Endothelial cell of umbilical vein (primary cell): Measurements from ENCODE around the gene COQ8B. TPM values are rescaled to one million over a fixed set of nuclear protein-coding genes. Genes with fewer than 3 reads are reported as not detected.

Source experiments
- BruUV-seq: library from RNA; stranded (reverse); fragments of 400-500 nt; replicated peaks from 2 replicates; lab custom pipeline; 2021; lab: Mats Ljungman, UMichigan
- CTCF ChIA-PET: fragments of 300-600, 350-600 bp; sonication (Branson Sonifier 250); formaldehyde crosslinking; loops from one replicate; lab custom pipeline; 2021; ENCODE audit warnings: antibody characterized with exemption, inconsistent platforms; lab: Charles Lee
- POLR2A ChIA-PET: fragments of 300-600, 350-600 bp; sonication (Branson Sonifier 250); formaldehyde crosslinking; loops from one replicate; lab custom pipeline; 2021; ENCODE audit warnings: antibody characterized with exemption, inconsistent platforms; lab: Charles Lee
- DNase-seq: peaks from one replicate; pipeline ENCODE4 v3.0.0-alpha.2; 2011; ENCODE audit warnings: low read depth, low spot score
- FAIRE-seq: peaks from 2 replicates; lab custom pipeline; 2011; peaks lifted over from hg19 to GRCh38; lab: Jason Lieb, UNC
- H2AFZ ChIP-seq: 2 replicates; pipeline ENCODE4 v1.6.0; 2012; ENCODE audit warnings: low read depth, low read length, control low read depth, inconsistent platforms
- H3K27ac ChIP-seq: 2 replicates; pipeline ENCODE4 v1.5.1; 2011; ENCODE audit warnings: low read depth, mild to moderate bottlenecking, control low read depth, low read length, moderate library complexity; ENCODE audit not compliant: insufficient read depth
- H3K27me3 ChIP-seq, 2 experiments: 2 replicates each; pipeline versions ENCODE4 v1.6.0 to v1.6.1; 2011; ENCODE audit warnings: low read length in 2 of 2, mixed read lengths in 1 of 2; ENCODE audit not compliant: control insufficient read depth in 2 of 2, insufficient read depth in 2 of 2
- H3K36me3 ChIP-seq, 2 experiments: 2 replicates in 1 of 2; 3 replicates in 1 of 2; pipeline ENCODE4 v1.5.1; 2011; ENCODE audit warnings: low read length in 2 of 2, mild to moderate bottlenecking in 1 of 2, moderate library complexity in 1 of 2; ENCODE audit not compliant: control insufficient read depth in 2 of 2, insufficient read depth in 2 of 2; ENCODE audit errors: extremely low read depth in 1 of 2
- H3K4me1 ChIP-seq: 3 replicates; pipeline ENCODE4 v1.5.1; 2011; ENCODE audit warnings: mild to moderate bottlenecking, low read length; ENCODE audit not compliant: control insufficient read depth, insufficient read depth; ENCODE audit errors: extremely low read depth
- H3K4me2 ChIP-seq: 2 replicates; pipeline ENCODE4 v1.6.1; 2011; ENCODE audit warnings: low read length, control low read depth, mixed read lengths; ENCODE audit not compliant: insufficient read depth
- H3K4me3 ChIP-seq, 3 experiments: fragments of 200-600 bp in 1 of 3; sonication (generic), shearing (Covaris generic) in 1 of 3; replicated peaks in 1 of 3; 2 replicates each; pipeline ENCODE4 v1.5.1; 2011 to 2016; ENCODE audit warnings: control low read depth in 3 of 3, low read length in 3 of 3, mild to moderate bottlenecking in 2 of 3, inconsistent platforms in 1 of 3, low read depth in 1 of 3, moderate library complexity in 1 of 3; ENCODE audit not compliant: insufficient read depth in 1 of 3
- H3K79me2 ChIP-seq: 2 replicates; pipeline ENCODE4 v1.6.0; 2012; ENCODE audit warnings: low read length, inconsistent platforms; ENCODE audit not compliant: control insufficient read depth, insufficient read depth
- H3K9ac ChIP-seq: replicated peaks from 2 replicates; pipeline ENCODE3; 2011; ENCODE audit warnings: low read length, control low read depth; ENCODE audit not compliant: insufficient read depth; ENCODE audit errors: extremely low read depth
- H3K9me1 ChIP-seq: replicated peaks from 3 replicates; pipeline ENCODE4 v1.6.0; 2011; ENCODE audit warnings: mild to moderate bottlenecking, low read length; ENCODE audit not compliant: control insufficient read depth, insufficient read depth; ENCODE audit errors: extremely low read depth
- H3K9me3 ChIP-seq: replicated peaks from 2 replicates; pipeline ENCODE4 v1.5.1; 2012; ENCODE audit warnings: low read length, inconsistent platforms; ENCODE audit not compliant: control insufficient read depth, insufficient read depth
- H4K20me1 ChIP-seq: replicated peaks from 2 replicates; pipeline ENCODE3; 2011; ENCODE audit warnings: mild to moderate bottlenecking, low read length; ENCODE audit not compliant: control insufficient read depth, insufficient read depth; ENCODE audit errors: extremely low read depth
- EZH2 ChIP-seq: IDR thresholded peaks from 2 replicates; pipeline ENCODE4 v1.6.1; 2012; ENCODE audit warnings: borderline replicate concordance, low read depth, mild to moderate bottlenecking, moderate library complexity, low read length, inconsistent platforms; ENCODE audit not compliant: severe bottlenecking
- FOS ChIP-seq: IDR thresholded peaks from 2 replicates; pipeline ENCODE4 v1.6.1; 2011; ENCODE audit warnings: mild to moderate bottlenecking, low read length, moderate library complexity, borderline replicate concordance; ENCODE audit not compliant: insufficient read depth
- GATA2 ChIP-seq: IDR thresholded peaks from 2 replicates; pipeline ENCODE4 v1.7.0; 2011; ENCODE audit warnings: low read depth, mild to moderate bottlenecking, moderate library complexity, mixed read lengths, low read length; ENCODE audit not compliant: insufficient read length, insufficient read depth
- JUN ChIP-seq: IDR thresholded peaks from 2 replicates; pipeline ENCODE4 v1.6.1; 2011; ENCODE audit warnings: borderline replicate concordance, low read depth; ENCODE audit not compliant: insufficient read length, insufficient read depth
- MYC ChIP-seq: IDR thresholded peaks from one replicate; pipeline ENCODE4 v1.6.1; 2011; ENCODE audit warnings: mild to moderate bottlenecking, low read depth, low read length
- POLR2AphosphoS5 ChIP-seq: IDR thresholded peaks from 2 replicates; pipeline ENCODE4 v1.6.1; 2012; ENCODE audit warnings: low read depth, mild to moderate bottlenecking, control low read depth, low read length, moderate library complexity; ENCODE audit not compliant: insufficient read depth
- dilution Hi-C: fragments of 300-500 bp; cut with MboI; formaldehyde crosslinking; loops from one replicate; pipeline ENCODE4 v1.15.0; 2019; ENCODE audit warnings: low sequenced_read_pairs; ENCODE audit not compliant: extremely low pct_ligation_motif_present
- intact Hi-C: fragments of 100-400 bp; cut with micrococcal nuclease; formaldehyde crosslinking; loops from one replicate; pipeline ENCODE4 v1.10.0; 2022
- polyA plus RNA-seq, 4 experiments: library from polyadenylated mRNA; depleted of rRNA in 3 of 4; stranded (reverse) in 3 of 4; unstranded in 1 of 4; fragments of >200 nt; gene quantifications; 2 replicates each; pipeline versions ENCODE4 v1.2.1 to v1.2.3, GENCODE V29; 2011 to 2012; ENCODE audit warnings: missing spikeins in 1 of 4
- total RNA-seq: library from RNA; stranded (reverse); gene quantifications from 2 replicates; pipeline ENCODE4 v1.2.3, GENCODE V29; 2021
- TF ChIP-seq, protein P1 (sequence below), 2 donors: IDR thresholded peaks; 1 replicate in 1 of 2; 2 replicates in 1 of 2; pipeline ENCODE4 v1.5.1; 2011; ENCODE audit warnings: low read length in 2 of 2, mild to moderate bottlenecking in 2 of 2, moderate library complexity in 2 of 2, control low read depth in 1 of 2, inconsistent platforms in 1 of 2, low read depth in 1 of 2; ENCODE audit not compliant: insufficient read depth in 1 of 2; ENCODE audit errors: extremely low read depth in 1 of 2
- TF ChIP-seq, protein P2 (sequence below): IDR thresholded peaks from 2 replicates; pipeline ENCODE4 v1.6.1; 2011; ENCODE audit not compliant: insufficient read depth, insufficient read length

Gene COQ8B
- total and polyA plus RNA-seq, 2 donors (not counting 3 experiments of a cell fraction or from before 2014, with no cell fraction given): 16.2 to 19.2 TPM

- intact Hi-C loops (no loop called here), dilution Hi-C loops (no loop called here)
- no peak overlapping the region for H3K4me3 ChIP-seq
- H4K20me1 ChIP-seq: no peaks in the 10 kb centered on the region
- TF ChIP-seq EZH2 (no peak), MYC (no peak), POLR2AphosphoS5 (no peak), JUN (no peak), GATA2 (no peak), FOS (no peak)
- TF ChIP-seq, protein P1, sequence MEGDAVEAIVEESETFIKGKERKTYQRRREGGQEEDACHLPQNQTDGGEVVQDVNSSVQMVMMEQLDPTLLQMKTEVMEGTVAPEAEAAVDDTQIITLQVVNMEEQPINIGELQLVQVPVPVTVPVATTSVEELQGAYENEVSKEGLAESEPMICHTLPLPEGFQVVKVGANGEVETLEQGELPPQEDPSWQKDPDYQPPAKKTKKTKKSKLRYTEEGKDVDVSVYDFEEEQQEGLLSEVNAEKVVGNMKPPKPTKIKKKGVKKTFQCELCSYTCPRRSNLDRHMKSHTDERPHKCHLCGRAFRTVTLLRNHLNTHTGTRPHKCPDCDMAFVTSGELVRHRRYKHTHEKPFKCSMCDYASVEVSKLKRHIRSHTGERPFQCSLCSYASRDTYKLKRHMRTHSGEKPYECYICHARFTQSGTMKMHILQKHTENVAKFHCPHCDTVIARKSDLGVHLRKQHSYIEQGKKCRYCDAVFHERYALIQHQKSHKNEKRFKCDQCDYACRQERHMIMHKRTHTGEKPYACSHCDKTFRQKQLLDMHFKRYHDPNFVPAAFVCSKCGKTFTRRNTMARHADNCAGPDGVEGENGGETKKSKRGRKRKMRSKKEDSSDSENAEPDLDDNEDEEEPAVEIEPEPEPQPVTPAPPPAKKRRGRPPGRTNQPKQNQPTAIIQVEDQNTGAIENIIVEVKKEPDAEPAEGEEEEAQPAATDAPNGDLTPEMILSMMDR (IDR thresholded peaks at IDR 0.05; ENCODE audit: extremely low read depth in 1 of 2, insufficient read depth in 1 of 2, low read depth in 1 of 2, low read length in 2 of 2): no peak
- TF ChIP-seq, protein P2, sequence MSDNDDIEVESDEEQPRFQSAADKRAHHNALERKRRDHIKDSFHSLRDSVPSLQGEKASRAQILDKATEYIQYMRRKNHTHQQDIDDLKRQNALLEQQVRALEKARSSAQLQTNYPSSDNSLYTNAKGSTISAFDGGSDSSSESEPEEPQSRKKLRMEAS: no peak
- DNase-seq: no peak
- no peak overlapping the region for H3K27ac ChIP-seq
- no peaks in the 10 kb centered on the region for H3K27me3 ChIP-seq
- BruUV-seq: no TSS peak
- no peaks in the 10 kb centered on the region for H3K9me3 ChIP-seq
- no peaks in the 10 kb centered on the region for H3K9me1 ChIP-seq
- FAIRE-seq: no peak
- ChIA-PET POLR2A (no interaction called here), CTCF (no interaction called here)
- peaks cover 18% of the 10 kb centered on the region for H3K4me1 ChIP-seq
- peaks cover 25 to 57% of the 10 kb centered on the region in 2 experiments for H3K36me3 ChIP-seq
- no peak overlapping the region for H2AFZ ChIP-seq
- peaks cover 16% of the 10 kb centered on the region for H3K79me2 ChIP-seq
- H3K9ac ChIP-seq: no peak overlapping the region
- no peak overlapping the region for H3K4me2 ChIP-seq
Measured at GRCh38 chr19:40763963-40764362, 47.3 kb upstream of the COQ8B start.
